Calu3 (cell line): ENCODE data around the gene SLC35D1. TPM values are rescaled to one million over a fixed set of nuclear protein-coding genes. Genes with fewer than 3 reads are reported as not detected.

Source experiments
- BruUV-seq: library from RNA; stranded (reverse); fragments of 400-500 nt; replicated peaks from 2 replicates; lab custom pipeline; 2021; lab: Mats Ljungman, UMichigan
- CTCF ChIA-PET: fragments of 300-600 bp; sonication (Branson Sonifier 250); formaldehyde crosslinking; loops from one replicate; lab custom pipeline; 2022; ENCODE audit warnings: antibody characterized with exemption; lab: Charles Lee
- DNase-seq: peaks from one replicate; pipeline ENCODE4 v3.0.0; 2022
- H3K27ac Mint-ChIP-seq: one replicate; pipeline ENCODE4 v1.8.0; 2022; ENCODE audit warnings: mixed read lengths; ENCODE audit not compliant: unreplicated experiment
- H3K27me3 Mint-ChIP-seq: one replicate; pipeline ENCODE4 v1.8.0; 2022; ENCODE audit warnings: mixed read lengths; ENCODE audit not compliant: unreplicated experiment
- H3K36me3 Mint-ChIP-seq: one replicate; pipeline ENCODE4 v1.8.0; 2022; ENCODE audit warnings: mild to moderate bottlenecking, moderate library complexity, mixed read lengths; ENCODE audit not compliant: insufficient read depth, unreplicated experiment
- H3K4me1 Mint-ChIP-seq: one replicate; pipeline ENCODE4 v1.8.0; 2022; ENCODE audit warnings: mild to moderate bottlenecking, low read depth, mixed read lengths; ENCODE audit not compliant: unreplicated experiment
- H3K4me3 Mint-ChIP-seq: one replicate; pipeline ENCODE4 v1.8.0; 2022; ENCODE audit warnings: mild to moderate bottlenecking, low read depth, moderate library complexity, mixed read lengths; ENCODE audit not compliant: unreplicated experiment
- H3K9me3 Mint-ChIP-seq: one replicate; pipeline ENCODE4 v1.8.0; 2022; ENCODE audit warnings: low read depth, mixed read lengths; ENCODE audit not compliant: unreplicated experiment
- intact Hi-C: fragments of 100-400 bp; cut with micrococcal nuclease; formaldehyde crosslinking; loops from one replicate; pipeline ENCODE4 v1.10.0; 2022; ENCODE audit not compliant: unreplicated experiment
- total RNA-seq: library from RNA; stranded (reverse); gene quantifications from 2 replicates; pipeline ENCODE4 v1.2.3, GENCODE V29; 2022
- TF ChIP-seq, protein P1 (sequence below): fragments of 200-600 bp; IDR thresholded peaks from one replicate; pipeline ENCODE4 v1.8.0; 2022; ENCODE audit warnings: antibody characterized with exemption; ENCODE audit not compliant: unreplicated experiment

Gene SLC35D1
- total RNA-seq, 1 experiment from 2014 or later, result 5.4 TPM

GRCh38 chr1:66996018-66996682 is 57.8 kb downstream of the SLC35D1 start:
- TF ChIP-seq, protein P1, sequence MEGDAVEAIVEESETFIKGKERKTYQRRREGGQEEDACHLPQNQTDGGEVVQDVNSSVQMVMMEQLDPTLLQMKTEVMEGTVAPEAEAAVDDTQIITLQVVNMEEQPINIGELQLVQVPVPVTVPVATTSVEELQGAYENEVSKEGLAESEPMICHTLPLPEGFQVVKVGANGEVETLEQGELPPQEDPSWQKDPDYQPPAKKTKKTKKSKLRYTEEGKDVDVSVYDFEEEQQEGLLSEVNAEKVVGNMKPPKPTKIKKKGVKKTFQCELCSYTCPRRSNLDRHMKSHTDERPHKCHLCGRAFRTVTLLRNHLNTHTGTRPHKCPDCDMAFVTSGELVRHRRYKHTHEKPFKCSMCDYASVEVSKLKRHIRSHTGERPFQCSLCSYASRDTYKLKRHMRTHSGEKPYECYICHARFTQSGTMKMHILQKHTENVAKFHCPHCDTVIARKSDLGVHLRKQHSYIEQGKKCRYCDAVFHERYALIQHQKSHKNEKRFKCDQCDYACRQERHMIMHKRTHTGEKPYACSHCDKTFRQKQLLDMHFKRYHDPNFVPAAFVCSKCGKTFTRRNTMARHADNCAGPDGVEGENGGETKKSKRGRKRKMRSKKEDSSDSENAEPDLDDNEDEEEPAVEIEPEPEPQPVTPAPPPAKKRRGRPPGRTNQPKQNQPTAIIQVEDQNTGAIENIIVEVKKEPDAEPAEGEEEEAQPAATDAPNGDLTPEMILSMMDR, result peak; percentile 65
- intact Hi-C loops, result loop anchor here (1.0 to 5.0 kb wide), 5 partner anchors 56 to 506 kb away; partner anchors contain the start of gene SLC35D1
- H3K4me3 Mint-ChIP-seq, result no peak overlapping the region
- H3K27me3 Mint-ChIP-seq, result no peaks in the 10 kb centered on the region
- H3K4me1 Mint-ChIP-seq, result no peaks in the 10 kb centered on the region
- H3K36me3 Mint-ChIP-seq, result no peaks in the 10 kb centered on the region
- no peak overlapping the region for H3K27ac Mint-ChIP-seq
- peak; percentile 59 for DNase-seq
- H3K9me3 Mint-ChIP-seq, result no peaks in the 10 kb centered on the region
- no TSS peak for BruUV-seq
- CTCF ChIA-PET, result interaction anchor here (0.9 to 2.9 kb wide), 9 partner anchors 12 to 231 kb away, joined by 3 to 77 read pairs (median 6); no protein-coding TSS in a partner anchor

- Mint-ChIP-seq H3K4me1 (no peaks in the 10 kb centered on the region), H3K36me3 (peaks cover 8% of the 10 kb centered on the region), H3K4me3 (no peak overlapping the region), H3K27ac (no peak overlapping the region), H3K9me3 (no peaks in the 10 kb centered on the region), H3K27me3 (no peaks in the 10 kb centered on the region)
- no TSS peak for BruUV-seq
- TF ChIP-seq, protein P1, result no peak
- no peak for DNase-seq
- CTCF ChIA-PET, result interaction anchor here (1.1 kb wide), 1 partner anchor 156 kb away, joined by 3 read pairs; no protein-coding TSS in a partner anchor
- intact Hi-C loops, result no loop called here
Observed at GRCh38 chr1:66993076-66993475, 60.9 kb downstream of the SLC35D1 start.

GRCh38 chr1:66985835-66986234 is 68.1 kb downstream of the SLC35D1 start:
- peaks cover 14% of the 10 kb centered on the region for H3K4me1 Mint-ChIP-seq
- no peak for DNase-seq
- intact Hi-C loops, result loop anchor here (2.0 kb wide), 1 partner anchor 51 kb away; no protein-coding TSS in a partner anchor
- TF ChIP-seq, protein P1, result no peak
- H3K9me3 Mint-ChIP-seq, result no peaks in the 10 kb centered on the region
- no peak overlapping the region for H3K27ac Mint-ChIP-seq
- peaks cover 28% of the 10 kb centered on the region for H3K36me3 Mint-ChIP-seq
- no TSS peak for BruUV-seq
- H3K4me3 Mint-ChIP-seq, result no peak overlapping the region
- no peaks in the 10 kb centered on the region for H3K27me3 Mint-ChIP-seq
- CTCF ChIA-PET, result interaction anchor here (0.7 kb wide), 1 partner anchor 21 kb away, joined by 3 read pairs; no protein-coding TSS in a partner anchor

- Mint-ChIP-seq H3K36me3 (peaks cover 33% of the 10 kb centered on the region), H3K27ac (peak overlapping the region; percentile 63), H3K9me3 (no peaks in the 10 kb centered on the region), H3K4me1 (peaks cover 14% of the 10 kb centered on the region), H3K27me3 (no peaks in the 10 kb centered on the region), H3K4me3 (peak overlapping the region; percentile 20)
- TF ChIP-seq, protein P1, result no peak
- CTCF ChIA-PET, result no interaction called here
- BruUV-seq, result no TSS peak
- intact Hi-C loops, result loop anchor here (2.0 to 5.0 kb wide), 4 partner anchors 50 to 217 kb away; partner anchors contain the start of gene SLC35D1
- DNase-seq, result peak; percentile 9
Observed at GRCh38 chr1:66984491-66984890, 69.5 kb downstream of the SLC35D1 start.
